ENCODE data around the gene OR2F2. TPM values are rescaled to one million over a fixed set of nuclear protein-coding genes. Genes with fewer than 3 reads are reported as not detected.
A peak's percentile ranks its signal among the peaks of the same experiment; 100 is the strongest.

Gene OR2F2
- total RNA-seq, 1 donor from 2014 or later = not detected

GRCh38 chr7:143902332-143902899, 32.6 kb upstream of the OR2F2 start:
- Mint-ChIP-seq H3K36me3 (ENCODE audit: low read depth) (peaks cover 12% of the 10 kb centered on the region), H3K4me3 (ENCODE audit: low read depth) (peak overlapping the region; percentile 94), H3K4me1 (ENCODE audit: low read depth) (peaks cover 23% of the 10 kb centered on the region), H3K9me3 (no peaks in the 10 kb centered on the region), H3K27me3 (ENCODE audit: low read depth) (no peaks in the 10 kb centered on the region), H3K27ac (peak overlapping the region; percentile 78)
- intact Hi-C loops (cut with micrococcal nuclease) = loop anchor here (5.0 kb wide), 1 partner anchor 225 kb away; no protein-coding TSS in a partner anchor
- DNase-seq (ENCODE audit: low spot score) = no peak

DNA sequence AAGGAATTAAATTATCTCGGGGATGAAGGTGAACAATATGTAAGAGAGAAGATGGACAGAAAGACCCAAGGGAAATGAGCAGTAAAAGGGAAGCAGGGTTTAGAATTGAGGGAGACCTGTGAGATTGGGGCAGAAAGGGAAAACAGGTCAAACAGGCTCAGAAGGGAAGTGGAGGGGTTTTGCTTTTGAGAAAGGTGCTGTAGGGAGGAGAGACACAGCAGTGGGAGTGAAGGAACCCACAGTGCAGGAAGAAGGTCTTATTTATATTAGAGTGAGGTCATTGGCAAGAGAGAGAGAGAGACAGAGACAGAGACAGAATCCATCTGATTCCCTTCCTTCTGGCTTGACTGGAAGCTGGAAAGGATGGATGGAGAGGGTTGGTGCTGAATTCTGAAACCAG, 29.5 kb upstream of the OR2F2 start:
- intact Hi-C loops (cut with micrococcal nuclease) = no loop called here
- no peaks in the 10 kb centered on the region for H3K9me3 Mint-ChIP-seq

DNA sequence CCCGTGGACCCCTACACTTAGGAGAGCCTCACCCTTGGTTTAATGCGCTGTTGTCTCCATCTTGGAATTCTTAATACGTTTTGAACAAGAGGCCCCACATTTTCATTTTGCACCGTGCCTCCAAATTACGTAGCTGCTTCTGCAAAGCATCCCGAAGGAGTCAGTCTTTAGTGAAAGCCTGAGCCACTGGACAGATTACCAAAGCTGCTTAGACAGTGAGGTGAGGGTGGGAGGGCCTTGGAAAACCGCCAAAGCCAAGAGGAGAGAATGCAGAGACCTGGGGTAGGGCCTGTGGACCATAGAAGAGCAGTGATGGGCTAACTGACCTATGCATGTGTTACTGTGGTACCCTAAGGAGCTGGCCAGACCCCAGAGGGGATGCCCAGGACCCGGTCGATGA, 28.9 kb upstream of the OR2F2 start:
- intact Hi-C loops (cut with micrococcal nuclease) = loop anchor here (2.0 kb wide), 1 partner anchor 23 kb away; no protein-coding TSS in a partner anchor
- no peak for DNase-seq (ENCODE audit: low spot score)
- H3K9me3 Mint-ChIP-seq = no peaks in the 10 kb centered on the region
- H3K4me3 Mint-ChIP-seq (ENCODE audit: low read depth) = no peak overlapping the region
- H3K27ac Mint-ChIP-seq = no peak overlapping the region
- H3K36me3 Mint-ChIP-seq (ENCODE audit: low read depth) = peaks cover 2% of the 10 kb centered on the region
- H3K27me3 Mint-ChIP-seq (ENCODE audit: low read depth) = peaks cover 9% of the 10 kb centered on the region
- peaks cover 10% of the 10 kb centered on the region for H3K4me1 Mint-ChIP-seq (ENCODE audit: low read depth)

More for the DNA sequence above, 29.5 kb upstream of the OR2F2 start:
- H3K4me1 Mint-ChIP-seq (ENCODE audit: low read depth) = peaks cover 13% of the 10 kb centered on the region
- DNase-seq (ENCODE audit: low spot score) = no peak
- peaks cover 5% of the 10 kb centered on the region for H3K36me3 Mint-ChIP-seq (ENCODE audit: low read depth)
- no peak overlapping the region for H3K27ac Mint-ChIP-seq
- no peak overlapping the region for H3K4me3 Mint-ChIP-seq (ENCODE audit: low read depth)
- peaks cover 9% of the 10 kb centered on the region for H3K27me3 Mint-ChIP-seq (ENCODE audit: low read depth)

DNA sequence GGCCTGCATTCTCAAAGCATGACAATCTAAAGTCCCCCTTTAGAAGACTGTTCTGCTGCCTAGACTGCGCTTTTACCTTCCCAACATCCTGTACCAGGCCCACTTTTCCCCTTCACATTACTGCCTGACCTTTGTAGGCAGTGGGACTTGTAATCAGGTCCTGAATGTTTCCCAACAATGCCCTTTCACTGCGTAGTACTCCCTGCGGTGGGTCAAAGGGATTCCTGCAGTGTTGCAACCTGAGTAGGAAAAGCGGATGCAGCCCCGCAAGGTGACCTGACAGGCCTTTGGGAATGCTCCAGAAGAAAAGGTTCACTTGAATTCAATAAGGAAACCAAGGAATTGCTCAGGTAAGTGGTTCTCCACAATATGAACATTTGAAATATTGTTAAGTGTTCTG, 28.1 kb upstream of the OR2F2 start:
- Mint-ChIP-seq H3K36me3 (ENCODE audit: low read depth) (no peaks in the 10 kb centered on the region), H3K27me3 (ENCODE audit: low read depth) (peaks cover 9% of the 10 kb centered on the region), H3K9me3 (no peaks in the 10 kb centered on the region), H3K4me1 (ENCODE audit: low read depth) (peaks cover 8% of the 10 kb centered on the region), H3K27ac (no peak overlapping the region), H3K4me3 (ENCODE audit: low read depth) (no peak overlapping the region)
- DNase-seq (ENCODE audit: low spot score) = no peak
- intact Hi-C loops (cut with micrococcal nuclease) = loop anchor here (2.0 kb wide), 1 partner anchor 22 kb away; no protein-coding TSS in a partner anchor

DNA sequence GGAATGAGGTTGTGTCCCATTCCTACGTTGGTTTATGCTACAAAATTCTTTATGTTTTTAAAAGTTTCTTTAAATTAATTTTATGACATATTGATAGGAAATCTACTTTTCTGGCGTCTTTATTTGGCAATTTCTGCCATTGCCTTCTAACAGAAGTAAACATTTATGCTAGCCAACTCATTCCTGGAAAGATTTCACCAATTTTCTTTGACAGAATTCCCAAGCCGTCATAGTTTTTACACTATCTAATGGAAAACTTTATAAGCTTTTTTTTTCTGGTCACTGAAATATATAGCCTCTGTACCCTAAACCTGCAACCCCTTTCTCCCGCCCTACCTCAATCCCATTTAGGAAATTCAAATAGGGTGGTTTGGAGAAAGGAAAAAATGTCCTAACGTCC, 26.9 kb upstream of the OR2F2 start:
- DNase-seq (ENCODE audit: low spot score) = no peak
- Mint-ChIP-seq H3K27me3 (ENCODE audit: low read depth) (peaks cover 9% of the 10 kb centered on the region), H3K9me3 (no peaks in the 10 kb centered on the region), H3K4me1 (ENCODE audit: low read depth) (peaks cover 5% of the 10 kb centered on the region), H3K4me3 (ENCODE audit: low read depth) (no peak overlapping the region), H3K36me3 (ENCODE audit: low read depth) (no peaks in the 10 kb centered on the region), H3K27ac (no peak overlapping the region)
- intact Hi-C loops (cut with micrococcal nuclease) = no loop called here

DNA sequence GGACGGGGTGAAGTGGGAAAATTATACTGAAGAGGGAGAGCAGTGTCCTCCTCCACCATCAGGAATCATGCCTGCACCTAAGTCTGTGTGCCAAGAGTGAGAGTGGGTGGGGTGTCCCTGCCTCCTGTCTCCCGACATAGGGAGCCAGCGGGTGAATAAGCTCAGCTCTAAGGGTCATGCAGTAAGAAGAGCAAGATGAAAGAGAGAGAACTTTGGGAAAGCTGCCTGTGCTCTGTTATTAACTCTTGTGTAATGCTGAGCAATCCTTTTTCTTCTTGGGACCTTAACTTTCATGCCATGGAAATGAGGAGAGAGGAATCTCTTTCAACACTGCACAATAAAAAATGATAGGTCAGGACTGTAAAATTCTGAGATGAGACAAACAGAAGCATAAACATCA, 25.2 kb upstream of the OR2F2 start:
- no peak for DNase-seq (ENCODE audit: low spot score)
- H3K4me3 Mint-ChIP-seq (ENCODE audit: low read depth) = no peak overlapping the region
- no peaks in the 10 kb centered on the region for H3K36me3 Mint-ChIP-seq (ENCODE audit: low read depth)
- intact Hi-C loops (cut with micrococcal nuclease) = loop anchor here (5.0 kb wide), 1 partner anchor 418 kb away; no protein-coding TSS in a partner anchor
- peaks cover 18% of the 10 kb centered on the region for H3K27me3 Mint-ChIP-seq (ENCODE audit: low read depth)
- H3K9me3 Mint-ChIP-seq = no peaks in the 10 kb centered on the region
- H3K4me1 Mint-ChIP-seq (ENCODE audit: low read depth) = peaks cover 5% of the 10 kb centered on the region
- H3K27ac Mint-ChIP-seq = no peak overlapping the region

- intact Hi-C loops (cut with micrococcal nuclease) = loop anchor here (5.0 kb wide), 1 partner anchor 418 kb away; no protein-coding TSS in a partner anchor
- Mint-ChIP-seq H3K27me3 (ENCODE audit: low read depth) (peaks cover 21% of the 10 kb centered on the region), H3K36me3 (ENCODE audit: low read depth) (no peaks in the 10 kb centered on the region), H3K4me3 (ENCODE audit: low read depth) (no peak overlapping the region), H3K9me3 (no peaks in the 10 kb centered on the region), H3K4me1 (ENCODE audit: low read depth) (peaks cover 5% of the 10 kb centered on the region), H3K27ac (no peak overlapping the region)
- DNase-seq (ENCODE audit: low spot score) = no peak
Measured at GRCh38 chr7:143910473-143911248, 24.4 kb upstream of the OR2F2 start.

GRCh38 chr7:143913945-143914615, 21.0 kb upstream of the OR2F2 start:
- peaks cover 25% of the 10 kb centered on the region for H3K27me3 Mint-ChIP-seq (ENCODE audit: low read depth)
- DNase-seq (ENCODE audit: low spot score) = no peak
- no peak overlapping the region for H3K4me3 Mint-ChIP-seq (ENCODE audit: low read depth)
- H3K36me3 Mint-ChIP-seq (ENCODE audit: low read depth) = no peaks in the 10 kb centered on the region
- no peaks in the 10 kb centered on the region for H3K9me3 Mint-ChIP-seq
- peaks cover 5% of the 10 kb centered on the region for H3K4me1 Mint-ChIP-seq (ENCODE audit: low read depth)
- no peak overlapping the region for H3K27ac Mint-ChIP-seq
- intact Hi-C loops (cut with micrococcal nuclease) = loop anchor here (5.0 kb wide), 1 partner anchor 422 kb away; no protein-coding TSS in a partner anchor

GRCh38 chr7:143914938-143915652, 19.9 kb upstream of the OR2F2 start:
- H3K27ac Mint-ChIP-seq = no peak overlapping the region
- intact Hi-C loops (cut with micrococcal nuclease) = loop anchor here (5.0 kb wide), 1 partner anchor 423 kb away; no protein-coding TSS in a partner anchor
- H3K27me3 Mint-ChIP-seq (ENCODE audit: low read depth) = peaks cover 28% of the 10 kb centered on the region
- peaks cover 5% of the 10 kb centered on the region for H3K4me1 Mint-ChIP-seq (ENCODE audit: low read depth)
- H3K36me3 Mint-ChIP-seq (ENCODE audit: low read depth) = no peaks in the 10 kb centered on the region
- no peak overlapping the region for H3K4me3 Mint-ChIP-seq (ENCODE audit: low read depth)
- no peaks in the 10 kb centered on the region for H3K9me3 Mint-ChIP-seq
- no peak for DNase-seq (ENCODE audit: low spot score)

DNA sequence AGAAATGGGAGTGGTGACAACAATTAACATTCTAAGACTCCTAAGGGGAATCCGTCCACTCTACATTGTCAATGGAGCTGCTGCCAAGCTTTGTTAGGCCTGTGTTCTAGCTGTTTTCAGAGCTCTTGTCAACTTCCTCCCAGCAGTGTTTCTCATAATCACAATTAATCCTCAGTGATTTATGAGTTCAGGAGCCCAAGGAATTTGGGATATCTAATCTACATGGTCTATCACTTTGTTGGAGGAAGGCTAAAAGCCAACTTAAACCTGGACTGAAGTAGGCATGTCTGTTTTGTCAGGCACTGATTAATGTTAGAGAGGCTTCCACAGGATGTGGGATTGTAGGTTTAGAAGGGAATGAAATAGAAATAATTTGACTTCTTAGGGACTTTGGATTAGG, 10.2 kb upstream of the OR2F2 start:
- no peak for DNase-seq (ENCODE audit: low spot score)
- intact Hi-C loops (cut with micrococcal nuclease) = loop anchor here (10.0 kb wide), 1 partner anchor 100 kb away; no protein-coding TSS in a partner anchor
- Mint-ChIP-seq H3K4me1 (ENCODE audit: low read depth) (peaks cover 9% of the 10 kb centered on the region), H3K27me3 (ENCODE audit: low read depth) (peaks cover 21% of the 10 kb centered on the region), H3K27ac (no peak overlapping the region), H3K36me3 (ENCODE audit: low read depth) (no peaks in the 10 kb centered on the region), H3K4me3 (ENCODE audit: low read depth) (no peak overlapping the region), H3K9me3 (no peaks in the 10 kb centered on the region)

- H3K27me3 Mint-ChIP-seq (ENCODE audit: low read depth) = peaks cover 7% of the 10 kb centered on the region
- no peaks in the 10 kb centered on the region for H3K36me3 Mint-ChIP-seq (ENCODE audit: low read depth)
- no peaks in the 10 kb centered on the region for H3K9me3 Mint-ChIP-seq
- DNase-seq (ENCODE audit: low spot score) = no peak
- no peak overlapping the region for H3K27ac Mint-ChIP-seq
- no peak overlapping the region for H3K4me3 Mint-ChIP-seq (ENCODE audit: low read depth)
- peaks cover 17% of the 10 kb centered on the region for H3K4me1 Mint-ChIP-seq (ENCODE audit: low read depth)
- intact Hi-C loops (cut with micrococcal nuclease) = loop anchor here (2.0 to 10.0 kb wide), 2 partner anchors 23 to 95 kb away; no protein-coding TSS in a partner anchor
Measured at GRCh38 chr7:143929224-143929920, 5.7 kb upstream of the OR2F2 start.

DNA sequence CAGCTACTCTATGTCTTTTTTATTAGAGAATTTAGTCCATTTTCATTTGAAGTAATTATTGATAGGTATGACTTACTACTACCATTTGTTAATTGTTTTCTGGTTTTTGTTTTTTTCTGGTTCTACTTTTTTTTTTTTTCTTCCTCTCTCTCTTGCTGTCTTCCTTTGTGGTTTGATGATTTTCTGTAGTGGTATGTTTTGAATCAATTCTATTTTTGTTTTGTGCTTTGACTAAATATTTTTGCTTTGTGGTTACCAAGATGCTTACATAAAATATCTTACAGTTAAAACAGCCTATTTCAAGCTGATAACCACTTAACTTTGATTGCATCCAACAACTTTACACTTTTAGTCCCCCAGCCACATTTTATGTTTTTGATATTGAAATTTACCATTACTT, 3.3 kb upstream of the OR2F2 start:
- peaks cover 17% of the 10 kb centered on the region for H3K4me1 Mint-ChIP-seq (ENCODE audit: low read depth)
- peaks cover 2% of the 10 kb centered on the region for H3K27me3 Mint-ChIP-seq (ENCODE audit: low read depth)
- no peaks in the 10 kb centered on the region for H3K36me3 Mint-ChIP-seq (ENCODE audit: low read depth)
- H3K9me3 Mint-ChIP-seq = no peaks in the 10 kb centered on the region
- no peak overlapping the region for H3K4me3 Mint-ChIP-seq (ENCODE audit: low read depth)
- intact Hi-C loops (cut with micrococcal nuclease) = no loop called here
- no peak overlapping the region for H3K27ac Mint-ChIP-seq
- no peak for DNase-seq (ENCODE audit: low spot score)
